MCF 10A (cell line): Measurements from ENCODE around the gene GSS. TPM values are rescaled to one million over a fixed set of nuclear protein-coding genes. Genes with fewer than 3 reads are reported as not detected.

Source experiments
- BruUV-seq: library from RNA; stranded (reverse); fragments of 400-500 nt; replicated peaks from 2 replicates; lab custom pipeline; 2021; lab: Mats Ljungman, UMichigan
- CTCF ChIA-PET: fragments of 300-600 bp; sonication (Branson Sonifier 250); formaldehyde crosslinking; extraction: SDS; loops from one replicate; lab custom pipeline; 2021; ENCODE audit warnings: antibody characterized with exemption, inconsistent platforms; lab: Yijun Ruan, JAX
- POLR2A ChIA-PET: fragments of 300-600, 350-650 bp; sonication (Branson Sonifier 250); formaldehyde crosslinking; extraction: SDS; loops from one replicate; lab custom pipeline; 2020; ENCODE audit warnings: antibody characterized with exemption, inconsistent platforms; lab: Yijun Ruan, JAX
- DNase-seq: peaks from one replicate; pipeline ENCODE4 v3.0.0-alpha.2; 2018; ENCODE audit not compliant: unreplicated experiment
- H3K27ac Mint-ChIP-seq: one replicate; pipeline ENCODE4 v1.8.0; 2022; ENCODE audit warnings: mild to moderate bottlenecking, low read depth, mixed read lengths; ENCODE audit not compliant: unreplicated experiment
- H3K27me3 Mint-ChIP-seq: one replicate; pipeline ENCODE4 v1.8.0; 2022; ENCODE audit warnings: mixed read lengths; ENCODE audit not compliant: insufficient read depth, unreplicated experiment
- H3K36me3 Mint-ChIP-seq: one replicate; pipeline ENCODE4 v1.8.0; 2022; ENCODE audit warnings: mild to moderate bottlenecking, moderate library complexity, mixed read lengths; ENCODE audit not compliant: insufficient read depth, unreplicated experiment
- H3K4me1 Mint-ChIP-seq: one replicate; pipeline ENCODE4 v1.8.0; 2022; ENCODE audit warnings: mixed read lengths; ENCODE audit not compliant: insufficient read depth, unreplicated experiment
- H3K4me3 Mint-ChIP-seq: one replicate; pipeline ENCODE4 v1.8.0; 2022; ENCODE audit warnings: mild to moderate bottlenecking, moderate library complexity, mixed read lengths; ENCODE audit not compliant: unreplicated experiment
- H3K9me3 Mint-ChIP-seq: one replicate; pipeline ENCODE4 v1.8.0; 2022; ENCODE audit warnings: mixed read lengths; ENCODE audit not compliant: unreplicated experiment
- CTCF ChIP-seq: fragments of 200-600 bp; IDR thresholded peaks from one replicate; pipeline ENCODE4 v1.8.0; 2022; ENCODE audit warnings: antibody characterized with exemption, mild to moderate bottlenecking; ENCODE audit not compliant: unreplicated experiment
- intact Hi-C: fragments of 100-400 bp; cut with micrococcal nuclease; formaldehyde crosslinking; loops from 2 replicates; pipeline ENCODE4 v1.14.1; 2022
- total RNA-seq: library from RNA; stranded (reverse); gene quantifications from 2 replicates; pipeline ENCODE4 v1.2.3, GENCODE V29; 2022

GSS gene
- total RNA-seq, 1 experiment from 2014 or later = 115 TPM

- H3K27ac Mint-ChIP-seq = no peak overlapping the region
- no peaks in the 10 kb centered on the region for H3K9me3 Mint-ChIP-seq
- DNase-seq = no peak
- intact Hi-C loops = no loop called here
- BruUV-seq = no TSS peak
- H3K27me3 Mint-ChIP-seq = no peaks in the 10 kb centered on the region
- no peaks in the 10 kb centered on the region for H3K36me3 Mint-ChIP-seq
- no peaks in the 10 kb centered on the region for H3K4me1 Mint-ChIP-seq
- TF ChIP-seq CTCF = no peak
- ChIA-PET POLR2A (interaction anchor here (1.2 kb wide), 1 partner anchor 42 kb away, joined by 4 read pairs; no protein-coding TSS in a partner anchor), CTCF (interaction anchor here (0.6 to 1.7 kb wide), 5 partner anchors 8 to 141 kb away, joined by 3 to 6 read pairs (median 3); partner anchors contain the start of genes GSS and MYH7B)
- H3K4me3 Mint-ChIP-seq = no peak overlapping the region
Observed at GRCh38 chr20:34967421-34967820, 11.8 kb upstream of the GSS start.

DNA sequence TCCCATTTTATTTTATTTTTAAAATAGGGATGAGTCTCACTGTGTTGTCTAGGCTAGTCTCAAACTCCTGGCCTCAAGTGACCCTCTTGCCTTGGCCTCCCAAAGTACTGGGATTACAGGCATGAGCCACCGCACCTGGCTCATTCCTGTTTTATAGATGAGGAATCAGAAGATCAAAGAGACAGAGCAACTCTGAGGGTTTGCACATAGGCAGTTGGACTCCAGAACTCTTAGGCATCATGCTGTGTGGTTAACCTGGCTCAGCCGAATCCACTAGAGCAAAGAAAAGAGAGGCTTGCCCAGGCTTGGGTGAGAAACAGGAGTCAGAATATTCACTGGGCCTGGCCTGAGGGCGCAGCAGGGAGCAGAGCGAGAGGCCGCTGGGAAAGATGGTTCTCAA is 9.4 kb upstream of the GSS start:
- no peak for TF ChIP-seq CTCF
- POLR2A ChIA-PET = no interaction called here
- H3K27me3 Mint-ChIP-seq = no peaks in the 10 kb centered on the region
- BruUV-seq = no TSS peak
- no peak overlapping the region for H3K4me3 Mint-ChIP-seq
- intact Hi-C loops = no loop called here
- H3K4me1 Mint-ChIP-seq = no peaks in the 10 kb centered on the region
- no peaks in the 10 kb centered on the region for H3K36me3 Mint-ChIP-seq
- DNase-seq = no peak
- H3K9me3 Mint-ChIP-seq = no peaks in the 10 kb centered on the region
- H3K27ac Mint-ChIP-seq = no peak overlapping the region
- CTCF ChIA-PET = no interaction called here

DNA sequence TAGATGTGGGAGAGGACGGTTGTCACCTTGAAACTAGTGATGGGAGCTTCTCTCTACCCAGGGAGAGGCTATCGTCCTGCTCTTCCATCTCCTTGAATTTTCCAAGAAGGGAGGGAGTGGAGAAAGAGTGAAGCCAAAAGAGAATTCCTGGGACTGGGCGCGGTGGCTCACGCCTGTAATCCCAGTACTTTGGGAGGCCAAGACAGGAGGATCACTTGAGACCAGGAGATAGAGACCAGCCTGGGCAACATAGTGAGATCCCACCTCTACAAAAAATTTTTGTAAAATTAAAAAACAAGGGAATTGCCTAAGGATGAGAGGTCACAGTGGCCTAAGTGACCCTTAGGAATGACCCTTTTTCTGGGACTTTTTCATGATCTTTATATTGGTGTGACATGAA is 8.9 kb upstream of the GSS start:
- no peak for DNase-seq
- BruUV-seq = no TSS peak
- H3K36me3 Mint-ChIP-seq = no peaks in the 10 kb centered on the region
- intact Hi-C loops = no loop called here
- H3K27ac Mint-ChIP-seq = no peak overlapping the region
- CTCF ChIA-PET = interaction anchor here (0.8 to 3.1 kb wide), 2 partner anchors 70 to 89 kb away, joined by 5 to 33 read pairs; partner anchors contain the start of gene ACSS2
- POLR2A ChIA-PET = interaction anchor here (0.8 to 1.3 kb wide), 2 partner anchors 9 to 88 kb away, joined by 3 to 4 read pairs; partner anchors contain the start of genes ACSS2, GSS and MYH7B
- H3K27me3 Mint-ChIP-seq = no peaks in the 10 kb centered on the region
- H3K4me1 Mint-ChIP-seq = no peaks in the 10 kb centered on the region
- TF ChIP-seq CTCF = no peak
- no peak overlapping the region for H3K4me3 Mint-ChIP-seq
- no peaks in the 10 kb centered on the region for H3K9me3 Mint-ChIP-seq

- no peak for DNase-seq
- peaks cover 21% of the 10 kb centered on the region for H3K4me1 Mint-ChIP-seq
- TF ChIP-seq CTCF = no peak
- BruUV-seq = no TSS peak
- H3K27me3 Mint-ChIP-seq = no peaks in the 10 kb centered on the region
- no peak overlapping the region for H3K4me3 Mint-ChIP-seq
- no peak overlapping the region for H3K27ac Mint-ChIP-seq
- H3K9me3 Mint-ChIP-seq = no peaks in the 10 kb centered on the region
- POLR2A ChIA-PET = interaction anchor here (1.1 to 6.3 kb wide), 9 partner anchors 28 to 191 kb away, joined by 3 to 116 read pairs (median 7); partner anchors contain the start of genes ACSS2, EDEM2 and GGT7
- intact Hi-C loops = loop anchor here (5.0 kb wide), 1 partner anchor 125 kb away; no protein-coding TSS in a partner anchor
- peaks cover 1% of the 10 kb centered on the region for H3K36me3 Mint-ChIP-seq
- CTCF ChIA-PET = interaction anchor here (0.5 to 13.1 kb wide), 10 partner anchors 13 to 313 kb away, joined by 3 to 279 read pairs (median 3); partner anchors contain the start of genes ACSS2 and GGT7
Observed at GRCh38 chr20:34956751-34957472, 1.3 kb upstream of the GSS start.
